H1 (cell line): Measurements from ENCODE around the gene INF2. TPM values are rescaled to one million over a fixed set of nuclear protein-coding genes. Genes with fewer than 3 reads are reported as not detected.

Source experiments
- CTCF ChIA-PET: fragments of 300-600 bp; sonication (Branson Sonifier 250); formaldehyde crosslinking; loops from one replicate; lab custom pipeline; 2021; ENCODE audit not compliant: partially characterized antibody; lab: Charles Lee
- POLR2A ChIA-PET: fragments of 300-600 bp; sonication (Branson Sonifier 250); formaldehyde crosslinking; loops from one replicate; lab custom pipeline; 2021; ENCODE audit warnings: inconsistent platforms; ENCODE audit not compliant: partially characterized antibody; lab: Charles Lee
- DNase-seq, 2 experiments: peaks; one replicate each; pipeline versions ENCODE4 v3.0.0 to v3.0.0-alpha.2; 2010 to 2022; ENCODE audit warnings: low spot score in 2 of 2, low read depth in 1 of 2, mixed read lengths in 1 of 2
- FAIRE-seq: peaks from 2 replicates; lab custom pipeline; 2011; peaks lifted over from hg19 to GRCh38; lab: Jason Lieb, UNC
- H2AFZ ChIP-seq: 2 replicates; pipeline ENCODE4 v1.8.1; 2012; ENCODE audit warnings: low read length, inconsistent platforms
- H2AK5ac ChIP-seq: 2 replicates; pipeline ENCODE4 v1.6.1; 2013; ENCODE audit warnings: low read depth, low read length
- H2BK120ac ChIP-seq: replicated peaks from 2 replicates; pipeline ENCODE3; 2013; ENCODE audit warnings: low read depth, low read length, inconsistent platforms
- H2BK12ac ChIP-seq: 2 replicates; pipeline ENCODE4 v1.6.1; 2013; ENCODE audit warnings: low read depth, low read length
- H2BK15ac ChIP-seq: 2 replicates; pipeline ENCODE4 v1.6.1; 2013; ENCODE audit warnings: low read length
- H2BK20ac ChIP-seq: 2 replicates; pipeline ENCODE4 v1.6.1; 2013; ENCODE audit warnings: low read length
- H2BK5ac ChIP-seq: 2 replicates; pipeline ENCODE4 v1.6.1; 2013; ENCODE audit warnings: low read depth, low read length
- H3K14ac ChIP-seq: 2 replicates; pipeline ENCODE4 v1.6.1; 2013; ENCODE audit warnings: inconsistent platforms; ENCODE audit not compliant: insufficient read length
- H3K18ac ChIP-seq: 2 replicates; pipeline ENCODE4 v1.6.1; 2013; ENCODE audit warnings: low read length; ENCODE audit errors: extremely low read depth
- H3K23ac ChIP-seq: 2 replicates; pipeline ENCODE4 v1.6.1; 2013; ENCODE audit warnings: inconsistent platforms; ENCODE audit not compliant: insufficient read length
- H3K23me2 ChIP-seq: 2 replicates; pipeline ENCODE4 v1.6.1; 2013; ENCODE audit warnings: low read depth, low read length
- H3K27ac ChIP-seq: 2 replicates; pipeline ENCODE4 v1.6.1; 2011; ENCODE audit warnings: low read depth, low read length, inconsistent platforms
- H3K27me3 ChIP-seq, 4 experiments: replicated peaks in 1 of 4; 1 replicate in 1 of 4; 2 replicates in 3 of 4; pipeline versions ENCODE4 v1.6.1 to v1.8.1; 2011 to 2013; ENCODE audit warnings: low read length in 3 of 4, mild to moderate bottlenecking in 3 of 4, inconsistent platforms in 2 of 4, mixed read lengths in 2 of 4, moderate library complexity in 1 of 4; ENCODE audit not compliant: control insufficient read depth in 3 of 4, insufficient read depth in 3 of 4; ENCODE audit errors: extremely low read depth in 1 of 4
- H3K36me3 ChIP-seq, 4 experiments: 2 replicates each; pipeline versions ENCODE4 v1.6.1 to v1.8.1; 2011 to 2013; ENCODE audit warnings: mild to moderate bottlenecking in 4 of 4, low read length in 3 of 4, moderate library complexity in 2 of 4, control low read depth in 1 of 4, inconsistent platforms in 1 of 4; ENCODE audit not compliant: insufficient read depth in 4 of 4, control insufficient read depth in 2 of 4
- H3K4ac ChIP-seq: replicated peaks from 2 replicates; pipeline ENCODE3; 2013; ENCODE audit warnings: low read length, low read depth, mixed read lengths, inconsistent platforms; ENCODE audit not compliant: insufficient read length
- H3K4me1 ChIP-seq, 4 experiments: replicated peaks in 1 of 4; 1 replicate in 1 of 4; 2 replicates in 3 of 4; pipeline versions ENCODE4 v1.6.1 to v1.8.1; 2011 to 2013; ENCODE audit warnings: low read length in 3 of 4, inconsistent platforms in 2 of 4, mixed read lengths in 1 of 4; ENCODE audit not compliant: insufficient read depth in 4 of 4, control insufficient read depth in 3 of 4
- H3K4me2 ChIP-seq, 2 experiments: 2 replicates each; pipeline versions ENCODE4 v1.6.1 to v1.8.1; 2011 to 2013; ENCODE audit warnings: low read depth in 2 of 2, low read length in 2 of 2, control low read depth in 1 of 2, inconsistent platforms in 1 of 2, mild to moderate bottlenecking in 1 of 2; ENCODE audit not compliant: insufficient read depth in 1 of 2
- H3K4me3 ChIP-seq, 4 experiments: fragments of 200-600, 300-600 bp in 1 of 4; sonication (generic), shearing (Covaris generic), sonication (Bioruptor Twin) in 1 of 4; 2 replicates each; pipeline versions ENCODE4 v1.5.1 to v1.8.1; 2011 to 2016; ENCODE audit warnings: low read length in 4 of 4, low read depth in 3 of 4, control low read depth in 2 of 4, inconsistent platforms in 2 of 4, mild to moderate bottlenecking in 2 of 4, mixed read lengths in 1 of 4, moderate library complexity in 1 of 4; ENCODE audit not compliant: insufficient read depth in 2 of 4; ENCODE audit errors: extremely low read depth in 1 of 4
- H3K56ac ChIP-seq: replicated peaks from 2 replicates; pipeline ENCODE3; 2013; ENCODE audit warnings: low read depth, mild to moderate bottlenecking, mixed read lengths, low read length, inconsistent platforms; ENCODE audit not compliant: insufficient read length
- H3K79me1 ChIP-seq: 2 replicates; pipeline ENCODE4 v1.6.1; 2013; ENCODE audit warnings: low read depth, low read length, control low read depth
- H3K79me2 ChIP-seq, 2 experiments: 2 replicates each; pipeline versions ENCODE4 v1.6.1 to v1.8.1; 2012 to 2013; ENCODE audit warnings: low read length in 2 of 2, mild to moderate bottlenecking in 2 of 2, inconsistent platforms in 1 of 2; ENCODE audit not compliant: insufficient read depth in 2 of 2, control insufficient read depth in 1 of 2
- H3K9ac ChIP-seq, 4 experiments: replicated peaks in 1 of 4; 1 replicate in 1 of 4; 2 replicates in 3 of 4; pipeline versions ENCODE4 v1.6.1 to v1.8.1; 2011 to 2013; ENCODE audit warnings: low read depth in 3 of 4, low read length in 3 of 4, control low read depth in 2 of 4, mild to moderate bottlenecking in 2 of 4, moderate library complexity in 2 of 4, inconsistent platforms in 1 of 4; ENCODE audit errors: extremely low read depth in 1 of 4
- H3K9me3 ChIP-seq, 2 experiments: 2 replicates each; pipeline versions ENCODE4 v1.6.1 to v1.8.1; 2012 to 2013; ENCODE audit warnings: mild to moderate bottlenecking in 2 of 2, moderate library complexity in 2 of 2, control low read depth in 1 of 2, inconsistent platforms in 1 of 2, low read depth in 1 of 2, low read length in 1 of 2, mixed read lengths in 1 of 2; ENCODE audit not compliant: insufficient read depth in 2 of 2
- H4K20me1 ChIP-seq, 2 experiments: replicated peaks in 1 of 2; 2 replicates each; pipeline versions ENCODE3 to v1.8.1; 2011 to 2013; ENCODE audit warnings: inconsistent platforms in 2 of 2, low read length in 2 of 2, mild to moderate bottlenecking in 1 of 2; ENCODE audit not compliant: insufficient read depth in 2 of 2, control insufficient read depth in 1 of 2
- H4K5ac ChIP-seq: 2 replicates; pipeline ENCODE4 v1.6.1; 2013; ENCODE audit warnings: low read length, low read depth, mixed read lengths, inconsistent platforms; ENCODE audit not compliant: insufficient read length
- H4K8ac ChIP-seq: 2 replicates; pipeline ENCODE4 v1.8.0; 2013; ENCODE audit warnings: mild to moderate bottlenecking, moderate library complexity, low read length, inconsistent platforms; ENCODE audit not compliant: insufficient read depth; ENCODE audit errors: extremely low read depth
- H4K91ac ChIP-seq: replicated peaks from 2 replicates; pipeline ENCODE3; 2013; ENCODE audit warnings: low read length, mixed read lengths, inconsistent platforms; ENCODE audit not compliant: insufficient read length
- HDAC6 ChIP-seq: IDR thresholded peaks from one replicate; pipeline ENCODE4 v1.7.1; 2012; ENCODE audit warnings: low read depth, mild to moderate bottlenecking, inconsistent platforms, low read length, moderate library complexity
- MAFK ChIP-seq: IDR thresholded peaks from 2 replicates; pipeline ENCODE4 v1.6.1; 2012; ENCODE audit warnings: low read depth, mild to moderate bottlenecking, improper control_type of control experiment, low read length
- whole genome bisulfite sequencing, 2 experiments: shearing (Covaris generic) in 1 of 2; methylation state at CpG; one replicate each; pipeline versions ENCODE4 v1.1.6 to v1.1.7; 2013 to 2015; ENCODE audit warnings: low lambda C conversion rate in 2 of 2, mixed read lengths in 2 of 2, inconsistent platforms in 1 of 2, low coverage in 1 of 2, missing lambda C conversion rate in 1 of 2; ENCODE audit not compliant: insufficient replicate concordance in 2 of 2, insufficient coverage in 1 of 2, insufficient read length in 1 of 2; ENCODE audit errors: extremely low coverage in 1 of 2, missing lambda C conversion rate in 1 of 2; 5-methylcytosine and 5-hydroxymethylcytosine counted together
- polyA plus RNA-seq, 7 experiments: library from polyadenylated mRNA; depleted of rRNA in 3 of 7; stranded (reverse) in 5 of 7; unstranded in 2 of 7; fragments of >200 nt in 5 of 7; fragments of 200-250 nt in 2 of 7; gene quantifications; 1 replicate in 5 of 7; 2 replicates in 1 of 7; 4 replicates in 1 of 7; pipeline versions ENCODE4 v1.2.1 to v1.2.3, GENCODE V29; 2011 to 2013; ENCODE audit warnings: missing spikeins in 2 of 7, mixed read lengths in 2 of 7
- total RNA-seq: library from RNA; stranded (reverse); fragmentation: NEBNext Ultra II Directional; extraction: Animal tissue kit (Norgen Biotek cat#: 25700); gene quantifications from 2 replicates; pipeline ENCODE4 v1.2.1, GENCODE V29; 2021
- TF ChIP-seq, protein P1 (sequence below): IDR thresholded peaks from 2 replicates; pipeline ENCODE4 v1.6.1; 2012; ENCODE audit warnings: inconsistent platforms

Gene INF2
- total and polyA plus RNA-seq, 2 of the 8 experiments (the other 6 are each of a cell fraction or from before 2014, with no cell fraction given): 29.1 to 59.5 TPM

DNA sequence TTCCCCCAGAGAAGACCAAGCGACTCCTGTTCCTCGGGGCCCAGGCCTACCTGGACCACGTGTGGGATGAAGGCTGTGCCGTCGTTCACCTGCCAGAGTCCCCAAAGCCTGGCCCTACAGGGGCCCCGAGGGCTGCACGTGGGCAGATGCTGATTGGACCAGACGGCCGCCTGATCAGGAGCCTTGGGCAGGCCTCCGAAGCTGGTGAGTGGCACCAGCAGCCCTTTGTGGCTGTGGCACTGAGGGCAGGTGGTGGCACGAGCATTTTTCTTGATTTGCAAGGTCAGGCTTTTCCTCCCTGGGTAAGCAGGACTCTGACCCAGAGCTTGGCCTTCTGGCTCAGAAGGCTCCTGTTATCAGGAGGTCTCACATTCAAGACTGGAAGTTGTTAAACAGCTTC, 66.2 kb downstream of the INF2 start:
- Histone ChIP-seq H2BK120ac (no peak overlapping the region), H3K79me1 (peaks cover 32% of the 10 kb centered on the region), H2BK5ac (no peak overlapping the region), H2BK15ac (no peak overlapping the region), H3K23me2 (peaks cover 5% of the 10 kb centered on the region; the same call in 1 of the 2 replicates), H4K5ac (no peak overlapping the region), H3K79me2 (peaks cover 10 to 51% of the 10 kb centered on the region in 2 experiments; a peak in 3 of 4 replicates), H2AK5ac (no peak overlapping the region), H2AFZ (no peak overlapping the region), H4K91ac (no peak overlapping the region), H3K9ac (no peak overlapping the region), H3K4me3 (no peak overlapping the region), H2BK20ac (no peak overlapping the region), H3K9me3 (peaks cover 5 to 14% of the 10 kb centered on the region in 2 experiments), H3K14ac (no peak overlapping the region), H3K18ac (no peak overlapping the region), H3K23ac (no peak overlapping the region), H3K4me2 (no peak overlapping the region), H2BK12ac (no peak overlapping the region), H3K4me1 (peaks cover 0 to 9% (median 5%) of the 10 kb centered on the region in 4 experiments; a peak in 6 of 7 replicates), H3K27ac (no peak overlapping the region), H4K20me1 (peaks cover 27 to 55% of the 10 kb centered on the region in 2 experiments), H3K56ac (no peak overlapping the region), H3K4ac (no peak overlapping the region), H3K27me3 (no peaks in the 10 kb centered on the region), H4K8ac (no peak overlapping the region), H3K36me3 (peaks cover 8 to 36% (median 23%) of the 10 kb centered on the region in 4 experiments; a peak in 7 of 8 replicates)
- CTCF ChIA-PET: interaction anchor here (0.8 to 2.6 kb wide), 7 partner anchors 13 to 67 kb away, joined by 3 to 9 read pairs (median 4); partner anchors contain the start of gene ADSS1
- 92% methylated on average over 11 of the region's 11 CpGs; no CpG with 5 or more reads in 1 of the 2 experiments for WGBS, 2 experiments
- FAIRE-seq (no peak), DNase-seq (no peak)
- POLR2A ChIA-PET: interaction anchor here (0.9 to 1.3 kb wide), 3 partner anchors 11 to 45 kb away, joined by 3 to 7 read pairs (median 3); partner anchors contain the start of gene ZBTB42
- TF ChIP-seq MAFK (no peak), HDAC6 (no peak)
- TF ChIP-seq, protein P1, sequence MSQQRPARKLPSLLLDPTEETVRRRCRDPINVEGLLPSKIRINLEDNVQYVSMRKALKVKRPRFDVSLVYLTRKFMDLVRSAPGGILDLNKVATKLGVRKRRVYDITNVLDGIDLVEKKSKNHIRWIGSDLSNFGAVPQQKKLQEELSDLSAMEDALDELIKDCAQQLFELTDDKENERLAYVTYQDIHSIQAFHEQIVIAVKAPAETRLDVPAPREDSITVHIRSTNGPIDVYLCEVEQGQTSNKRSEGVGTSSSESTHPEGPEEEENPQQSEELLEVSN: no peak
